Hepatocyte (in vitro differentiated cells): ENCODE results near the gene ANKS1B.

ENCODE experiments used
- CTCF ChIP-seq: fragments of 200-600 bp; sonication (generic); IDR thresholded peaks from 2 replicates; pipeline ENCODE4 v1.5.1; 2016; ENCODE audit warnings: antibody characterized with exemption, mild to moderate bottlenecking; ENCODE audit not compliant: poor library complexity
- EZH2 ChIP-seq: fragments of 200-600 bp; sonication (generic); IDR thresholded peaks from 2 replicates; pipeline ENCODE4 v1.6.1; 2016; ENCODE audit warnings: antibody characterized with exemption, mild to moderate bottlenecking, borderline replicate concordance

- no peak for TF ChIP-seq CTCF
- TF ChIP-seq EZH2 = no peak
Observed at GRCh38 chr12:99444859-99445316, 539.8 kb downstream of the ANKS1B start.
